ENCODE results near the gene FGF1.

- TF ChIP-seq CTCF (IDR thresholded peaks at IDR 0.05) (no peak), POLR2A (IDR thresholded peaks at IDR 0.05) (no peak)
These were observed 140.1 kb downstream of the FGF1 start for GRCh38 chr5:142545650-142546322.

Data from ovary (tissue), 3 donors.